ENCODE data around the gene FILIP1L.

DNA sequence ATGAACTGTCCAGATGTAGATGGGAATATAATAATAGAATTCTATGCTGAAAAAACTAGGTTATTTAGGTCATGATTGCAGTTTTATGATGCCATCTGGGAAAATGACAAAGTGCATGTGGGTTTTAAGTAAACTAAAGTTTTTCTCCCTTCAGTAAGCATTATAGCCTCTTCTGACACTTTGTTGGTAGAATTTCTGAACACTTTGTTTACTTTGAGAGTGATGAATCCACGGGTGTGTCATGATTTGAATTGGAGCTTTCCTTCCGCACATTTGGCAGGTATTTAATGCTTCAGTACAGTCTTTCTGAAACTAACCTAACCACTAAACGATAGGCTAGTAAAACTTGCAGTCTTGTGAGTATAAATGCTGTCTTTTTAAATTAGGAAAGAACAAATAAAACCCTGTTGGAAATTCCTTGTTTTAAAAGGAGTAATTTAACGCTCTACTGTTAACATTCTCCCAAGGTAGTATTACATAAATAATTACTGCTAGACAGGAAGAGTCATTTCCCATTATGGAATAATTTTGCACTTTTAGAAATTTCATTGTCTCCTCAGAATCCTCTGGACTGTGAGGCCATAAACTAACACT is 7.0 kb downstream of the FILIP1L start:
- no peak for TF ChIP-seq CTCF (IDR thresholded peaks at IDR 0.05)
- TF ChIP-seq POLR2A (IDR thresholded peaks at IDR 0.05): no peak
- TF ChIP-seq POLR2AphosphoS5 (IDR thresholded peaks at IDR 0.05): peak; percentile 11
